Stimulated activated CD4-positive, alpha-beta T cell treated with anti-CD3 and anti-CD28 coated beads, Interleukin-12 subunit alpha, Interleukin-12 subunit beta, amount 100 ng/mL, for 24 hours (primary cell): Measurements from ENCODE around the gene HDAC4.

ENCODE experiments used
- DNase-seq, 2 experiments: peaks; one replicate each; pipeline ENCODE4 v3.0.0-alpha.2; 2020; ENCODE audit warnings: low read depth in 2 of 2

The HDAC4 gene

DNA sequence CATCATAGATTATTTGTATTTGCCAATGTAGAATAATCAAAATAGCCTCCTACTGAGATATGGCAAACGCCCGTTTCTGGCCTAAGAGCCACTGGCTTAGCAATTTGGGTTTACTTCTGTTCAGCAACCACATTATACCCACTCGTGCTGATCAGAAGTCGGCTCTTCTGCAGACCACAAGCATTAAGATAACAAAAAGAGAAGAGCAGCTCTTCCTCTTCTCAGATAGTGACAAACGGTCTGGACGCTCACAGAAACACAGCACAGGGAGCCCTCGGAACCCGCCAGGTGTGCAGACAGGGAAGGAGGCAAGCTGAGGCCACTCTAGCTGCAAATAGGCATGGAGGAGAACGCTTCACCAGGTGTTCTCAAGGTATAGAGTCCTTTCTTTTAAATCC lies 164.0 kb downstream of the HDAC4 start:
- no peak for DNase-seq

DNA sequence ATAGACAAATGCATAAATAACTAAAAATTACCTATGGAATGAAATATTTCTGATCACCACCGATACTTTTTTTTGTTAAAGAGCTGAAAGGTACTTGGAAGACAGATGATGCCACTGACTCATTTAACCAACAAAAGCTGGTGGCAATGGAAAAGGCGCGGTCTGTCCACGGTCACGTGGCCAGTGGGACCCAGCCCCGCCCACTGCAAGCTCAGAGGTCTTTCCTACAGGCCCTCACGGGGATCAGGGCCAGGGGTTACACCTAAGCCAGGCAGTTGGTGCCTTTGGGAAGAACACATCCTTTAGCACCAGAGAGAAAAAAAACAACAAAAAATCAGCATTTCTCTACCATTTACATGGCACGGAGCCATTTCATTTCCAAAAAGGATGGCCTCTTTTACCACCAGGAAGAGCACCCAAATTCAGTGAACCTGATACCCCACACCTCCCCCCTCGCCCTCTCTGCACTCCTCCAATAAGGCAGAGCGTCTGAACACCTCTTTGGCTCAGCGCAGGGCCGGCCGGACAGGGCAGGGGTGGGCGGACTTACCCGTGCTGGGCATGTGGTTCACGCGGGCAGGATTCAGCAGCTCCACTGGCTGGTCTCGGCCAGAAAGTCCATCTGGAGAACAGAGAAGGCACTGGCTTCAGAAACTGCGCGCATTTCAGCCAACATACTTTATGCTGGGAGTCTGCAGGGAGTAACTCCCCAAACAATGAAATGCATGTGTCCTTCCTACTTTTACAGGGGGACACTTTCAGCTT lies 164.6 kb downstream of the HDAC4 start:
- DNase-seq = no peak

DNA sequence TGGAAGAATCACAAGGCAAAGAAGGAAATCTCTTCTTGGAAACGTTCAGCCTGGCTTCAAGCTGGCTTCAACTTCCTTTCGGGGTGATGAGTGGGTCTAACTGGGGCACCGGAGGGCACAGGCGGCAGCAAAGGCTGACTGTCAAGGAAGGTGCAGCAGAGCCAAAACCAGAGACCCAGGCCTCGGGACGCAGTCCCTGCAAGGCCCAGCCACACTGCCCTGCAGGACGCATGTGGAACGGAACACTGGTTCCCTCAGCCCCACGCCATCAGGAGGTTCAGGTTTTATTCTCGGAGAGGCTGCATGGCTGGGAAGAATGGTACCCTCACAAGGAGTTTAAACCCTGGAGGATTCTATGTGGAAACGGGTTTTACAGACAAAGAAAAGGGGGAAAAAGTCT lies 165.5 kb downstream of the HDAC4 start:
- no peak for DNase-seq

DNA sequence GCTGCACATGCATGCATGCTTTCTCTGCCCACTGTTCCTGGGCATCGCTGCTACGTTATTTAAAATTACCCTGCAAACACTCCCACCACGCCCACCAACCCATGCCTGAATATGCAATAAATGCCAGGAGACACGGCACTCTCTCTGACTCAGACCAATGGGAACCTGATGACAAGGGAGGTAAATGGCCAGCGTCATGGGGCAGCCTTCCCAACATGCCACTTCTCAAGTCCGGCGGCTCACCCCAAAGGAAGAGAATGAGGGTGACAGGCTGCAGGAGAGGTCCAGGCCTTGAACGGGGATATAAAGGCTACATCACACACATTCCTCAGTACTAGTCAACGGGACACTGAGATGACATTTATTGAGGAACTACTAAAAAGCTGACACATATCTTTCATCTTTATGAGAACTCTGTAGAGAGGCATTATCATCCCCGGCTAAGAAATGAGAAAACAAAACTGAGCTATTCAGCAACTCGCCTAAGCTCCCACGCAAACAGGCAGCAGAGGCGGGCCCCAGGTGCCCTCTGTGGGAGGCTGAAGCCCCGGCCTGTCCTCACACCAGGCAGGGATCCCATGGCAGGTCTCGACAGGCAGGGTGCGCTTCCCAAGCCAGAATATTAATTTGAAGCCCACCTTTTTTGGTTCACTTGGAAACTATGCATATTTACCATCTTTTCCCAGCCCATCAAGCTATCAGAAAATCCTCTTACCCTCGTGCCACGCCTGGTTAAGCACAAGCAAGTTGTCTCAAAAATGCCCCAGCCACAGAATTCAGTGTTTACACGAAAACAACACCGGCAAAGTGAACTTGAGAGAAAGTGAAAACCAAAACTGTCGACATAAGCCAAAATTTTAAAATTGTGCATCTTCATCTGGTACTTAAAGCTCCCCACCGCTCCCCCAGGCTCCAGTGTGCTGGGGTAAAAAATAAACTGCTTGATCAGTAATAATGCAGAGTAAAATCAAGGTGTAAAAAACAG lies 166.3 kb downstream of the HDAC4 start:
- DNase-seq = no peak

DNA sequence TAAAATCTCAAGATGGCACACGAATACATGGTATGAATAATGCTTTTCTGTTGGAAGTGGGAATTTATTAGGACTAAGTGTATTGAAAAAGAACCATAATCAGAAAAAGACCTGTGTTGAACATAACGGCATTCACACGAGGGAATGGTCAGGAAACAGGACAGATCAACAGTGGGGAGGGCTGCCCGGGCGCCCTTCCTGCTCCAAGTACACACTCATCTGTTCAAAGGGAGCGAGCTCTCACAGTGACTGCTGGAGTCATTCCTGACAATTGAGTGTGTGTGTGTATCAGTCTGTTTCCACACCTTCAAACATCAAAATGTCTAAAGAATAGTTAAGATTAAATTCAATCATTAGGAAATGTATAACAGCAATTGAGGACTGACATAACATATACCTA lies 167.2 kb downstream of the HDAC4 start:
- DNase-seq = no peak

DNA sequence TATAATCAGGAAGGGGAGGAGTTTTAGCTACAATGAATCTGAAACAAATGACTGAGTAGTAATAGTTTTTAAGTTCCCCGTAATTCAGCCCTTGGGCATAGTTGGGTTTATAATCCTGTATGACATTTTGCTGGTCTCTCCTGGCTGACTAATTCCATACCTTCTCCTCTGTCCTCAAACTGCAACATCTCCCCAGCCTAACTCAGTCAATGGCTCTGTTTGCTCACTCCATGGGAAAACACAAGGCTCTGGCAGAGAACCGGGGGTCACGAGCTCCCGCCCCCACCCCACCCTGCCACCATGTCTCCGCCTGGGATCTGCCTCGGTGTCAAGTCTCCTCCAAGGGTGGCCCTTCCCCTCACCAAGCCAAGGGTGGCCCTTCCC lies 168.6 kb downstream of the HDAC4 start:
- DNase-seq = no peak

DNA sequence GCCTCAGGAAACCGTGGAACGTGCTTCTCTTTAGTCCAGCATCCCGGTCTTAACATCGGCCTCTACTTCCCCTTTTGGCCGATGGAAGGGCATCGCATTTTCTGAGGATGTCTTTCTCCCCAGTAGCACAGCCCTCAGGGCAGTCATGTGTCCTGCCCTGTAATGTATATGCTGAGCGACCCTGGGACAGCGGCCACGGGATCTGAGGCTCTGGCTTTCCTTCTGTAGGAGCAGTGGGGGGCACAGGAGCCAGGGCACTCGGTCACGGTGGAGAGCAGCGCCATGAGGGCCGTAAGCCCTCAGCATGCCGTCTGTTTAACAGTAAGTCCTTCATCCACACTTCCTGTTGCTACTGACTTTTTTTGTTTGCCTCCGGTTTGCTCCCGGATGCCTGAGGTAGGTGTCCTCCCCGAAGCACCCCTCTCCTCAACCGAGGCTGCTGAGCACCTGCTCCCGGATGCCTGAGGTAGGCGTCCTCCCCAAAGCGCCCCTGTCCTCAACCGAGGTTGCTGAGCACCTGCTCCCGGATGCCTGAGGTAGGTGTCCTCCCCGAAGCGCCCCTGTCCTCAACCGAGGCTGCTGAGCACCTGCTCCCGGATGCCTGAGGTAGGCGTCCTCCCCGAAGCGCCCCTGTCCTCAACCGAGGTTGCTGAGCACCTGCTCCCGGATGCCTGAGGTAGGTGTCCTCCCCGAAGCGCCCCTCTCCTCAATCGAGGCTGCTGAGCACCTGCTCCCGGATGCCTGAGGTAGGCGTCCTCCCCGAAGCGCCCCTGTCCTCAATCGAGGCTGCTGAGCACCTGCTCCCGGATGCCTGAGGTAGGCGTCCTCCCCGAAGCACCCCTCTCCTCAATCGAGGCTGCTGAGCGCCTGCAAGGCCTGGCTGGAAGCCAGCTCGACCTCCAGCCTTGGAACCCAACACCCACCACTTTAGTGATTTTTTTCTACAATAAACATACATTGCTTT lies 169.3 kb downstream of the HDAC4 start:
- DNase-seq = no peak

DNA sequence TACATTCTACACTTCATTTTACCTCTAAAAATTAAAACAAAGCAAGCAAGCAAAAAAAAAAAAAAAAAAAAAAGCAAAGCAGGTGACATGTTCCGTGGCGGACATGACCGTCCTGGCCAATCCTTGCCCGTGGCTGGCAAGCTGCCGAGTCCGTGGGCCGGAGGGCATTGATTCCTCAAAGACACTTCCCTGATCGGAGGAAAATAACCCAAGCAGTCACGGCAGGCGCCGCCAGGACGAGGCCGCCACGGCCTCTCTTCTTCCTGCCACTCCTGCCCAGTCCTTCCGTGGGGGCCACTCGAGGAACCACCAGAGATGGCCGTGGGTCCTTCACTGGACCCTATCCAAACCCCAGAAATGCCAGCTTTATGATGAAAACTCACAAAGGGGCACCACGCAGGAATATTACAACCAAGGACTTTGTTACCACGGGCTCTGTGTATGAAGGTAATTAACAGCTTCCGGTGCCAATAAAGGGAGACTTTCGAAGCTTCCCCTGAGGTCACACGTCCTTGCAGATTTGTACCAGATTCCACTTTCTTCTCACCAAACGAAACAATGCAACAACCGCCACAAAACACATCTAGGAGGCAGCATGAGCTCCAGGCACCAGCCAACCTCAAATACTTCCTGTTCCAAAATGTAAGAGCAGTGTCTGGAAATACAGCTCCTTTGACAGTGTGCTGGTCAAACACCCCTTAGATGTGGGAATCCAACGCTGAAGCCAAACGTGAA lies 170.3 kb downstream of the HDAC4 start:
- no peak for DNase-seq

DNA sequence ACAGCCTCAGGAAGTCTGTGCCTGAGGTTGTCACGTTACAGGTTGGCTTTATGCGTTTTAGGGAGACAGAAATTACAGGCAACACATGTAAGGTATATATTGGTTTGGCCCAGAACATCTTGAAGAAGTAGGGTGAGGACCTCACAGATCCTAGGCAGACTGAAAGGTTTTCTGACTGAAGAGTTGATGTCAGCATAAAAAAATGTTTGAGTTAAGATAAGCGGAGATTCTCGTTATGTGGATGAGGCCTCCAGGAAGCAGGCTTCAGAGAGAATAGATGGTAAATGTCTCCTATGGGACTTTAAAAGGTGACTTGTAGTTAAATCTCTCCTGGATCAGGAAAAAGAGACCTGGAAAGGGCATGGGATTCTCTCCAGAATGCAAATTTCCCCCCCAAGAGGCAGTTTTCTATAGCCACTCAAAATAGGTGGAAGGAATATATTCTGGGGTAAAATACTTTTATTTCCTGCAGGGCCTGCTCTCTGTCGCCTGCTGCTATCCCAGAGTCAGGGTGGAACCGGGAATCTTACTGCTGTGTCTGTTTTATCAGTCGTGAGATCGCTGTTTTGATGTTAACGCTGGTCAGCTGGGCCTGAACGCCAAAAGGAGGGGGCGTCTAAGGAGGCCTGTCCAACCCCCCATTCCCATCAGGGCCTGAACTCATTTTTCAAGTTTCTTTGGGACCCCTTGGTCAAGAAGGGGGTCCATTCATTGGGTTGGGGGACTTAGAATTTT lies 171.1 kb downstream of the HDAC4 start:
- DNase-seq = no peak

DNA sequence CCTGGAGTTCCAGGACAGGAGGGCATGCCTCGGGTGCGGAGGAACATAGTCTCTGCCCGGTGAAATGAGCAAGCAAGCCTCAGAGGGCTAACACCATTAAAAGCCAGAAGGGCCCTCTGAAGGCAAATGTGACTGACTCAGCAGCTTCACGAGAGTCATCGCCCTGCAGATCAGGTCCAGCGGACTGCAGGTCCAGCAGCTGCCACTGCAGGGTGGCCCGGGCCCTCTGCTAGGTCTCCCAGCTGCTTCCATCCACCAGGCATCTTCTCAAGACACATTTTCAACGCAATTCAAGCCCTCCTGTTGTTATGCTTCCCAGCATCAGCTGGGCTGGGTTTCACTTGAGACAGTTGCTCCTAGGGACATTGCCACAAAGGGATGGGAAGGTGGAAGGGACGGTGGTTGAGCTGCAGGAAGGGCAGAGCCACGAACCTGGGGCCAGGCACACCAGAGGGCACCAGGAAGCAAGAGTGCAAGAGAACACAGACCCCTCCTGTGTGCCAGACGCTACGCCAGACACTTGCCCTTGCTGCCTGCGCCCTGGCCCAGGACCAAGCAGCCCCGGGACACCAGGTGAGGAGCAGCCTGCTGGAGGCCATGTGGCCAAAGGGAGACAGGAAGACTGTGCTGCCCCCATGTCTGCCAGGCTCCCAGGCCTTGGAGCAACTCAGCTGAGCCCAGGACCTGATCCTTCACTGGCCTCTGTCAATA lies 173.0 kb downstream of the HDAC4 start:
- no peak for DNase-seq

DNA sequence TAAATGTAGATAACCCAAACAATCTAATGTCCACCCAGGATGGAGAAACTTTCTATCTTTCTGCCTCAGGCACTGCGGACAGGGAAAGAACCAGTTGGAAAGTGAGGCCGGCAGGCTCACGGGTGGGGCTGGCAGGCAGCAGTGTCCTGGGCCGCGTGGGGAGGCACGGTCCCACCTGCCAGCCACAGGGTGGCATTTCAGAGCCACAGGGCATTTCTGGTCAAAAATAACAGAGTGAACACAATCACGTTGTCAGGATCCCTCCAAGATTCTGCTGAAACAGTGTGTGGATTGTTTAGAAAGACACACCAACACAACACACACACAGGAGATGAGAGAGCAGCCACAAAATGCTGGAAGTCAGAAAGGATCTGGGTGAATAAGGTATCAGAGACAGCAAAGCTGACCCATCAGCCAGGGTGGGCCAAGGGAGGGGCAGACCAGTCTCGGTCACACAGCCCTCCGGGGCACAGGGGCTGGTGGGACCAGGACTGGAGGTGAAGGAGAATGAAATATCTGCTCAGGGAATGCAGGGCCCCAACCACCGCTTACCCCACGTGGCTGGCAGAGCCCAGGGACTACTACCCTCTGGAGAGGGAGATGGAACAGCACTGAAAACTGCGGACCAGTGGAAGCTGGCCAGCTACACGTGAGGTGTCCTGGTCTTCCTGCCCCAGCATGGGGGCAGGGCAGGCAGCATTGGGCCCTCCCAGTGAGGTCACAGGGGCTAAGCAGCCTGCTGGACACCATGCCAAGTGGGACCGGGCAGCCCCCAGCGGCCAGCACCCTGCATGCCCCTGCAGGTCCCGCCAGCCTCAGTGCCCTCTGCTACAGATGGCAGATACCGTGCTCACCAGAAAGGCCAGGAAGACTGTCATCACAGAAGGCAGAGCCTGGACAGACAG lies 173.9 kb downstream of the HDAC4 start:
- no peak for DNase-seq

DNA sequence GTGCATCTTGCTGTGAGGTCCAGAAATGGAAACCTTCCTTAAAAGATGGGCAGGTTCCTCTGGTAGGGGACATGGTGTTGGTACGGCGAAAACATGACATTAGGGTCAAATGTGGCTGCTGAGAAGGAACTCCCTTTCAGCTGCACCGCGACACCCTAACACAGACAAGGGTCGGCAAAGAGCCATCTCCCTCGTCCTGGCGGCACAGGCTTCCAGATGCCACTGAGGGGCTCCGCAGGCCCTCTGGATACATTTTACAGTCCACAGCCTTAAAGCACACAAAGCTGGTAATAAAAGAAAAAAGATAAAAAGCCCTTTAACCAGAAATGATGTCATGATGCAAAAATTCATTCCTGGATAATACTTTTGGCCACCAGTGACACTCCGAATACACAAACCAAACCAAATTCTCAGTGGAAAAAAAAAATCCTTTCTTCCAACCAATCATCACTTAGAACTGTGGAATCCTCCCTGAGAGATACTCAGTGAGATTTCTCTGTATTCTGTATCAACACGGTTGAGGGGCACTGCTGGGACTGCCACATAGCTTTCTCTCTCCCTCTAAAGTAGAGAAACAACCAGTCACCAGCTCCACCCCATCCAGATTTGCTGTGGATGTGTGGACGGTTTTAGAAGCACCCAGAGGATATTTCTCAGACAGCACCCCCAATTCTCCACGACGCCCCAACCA lies 174.8 kb downstream of the HDAC4 start:
- no peak for DNase-seq

DNA sequence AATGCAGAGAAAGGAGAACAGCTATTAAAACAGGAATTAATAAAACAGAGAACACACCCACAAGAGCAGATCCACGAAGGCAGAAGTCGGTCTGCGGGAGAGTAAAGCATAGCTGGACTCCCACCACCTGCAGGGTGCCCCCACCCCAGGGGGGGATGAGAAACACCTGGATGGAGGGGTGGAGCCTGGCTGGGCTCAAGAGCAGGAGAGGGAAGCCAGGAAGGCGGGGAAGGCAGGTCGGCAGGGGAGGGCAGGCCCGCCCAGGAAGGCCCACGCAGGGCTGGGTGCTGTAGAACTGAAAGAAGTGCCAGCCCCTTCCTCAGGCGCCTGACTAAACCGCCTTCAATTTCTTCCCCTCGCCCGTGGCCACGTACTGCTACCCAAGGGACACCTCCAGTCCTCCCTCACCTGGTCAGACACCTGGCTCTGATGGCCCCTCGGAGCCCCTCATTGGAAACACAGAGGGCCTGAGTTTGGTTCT lies 175.4 kb downstream of the HDAC4 start:
- no peak for DNase-seq

DNA sequence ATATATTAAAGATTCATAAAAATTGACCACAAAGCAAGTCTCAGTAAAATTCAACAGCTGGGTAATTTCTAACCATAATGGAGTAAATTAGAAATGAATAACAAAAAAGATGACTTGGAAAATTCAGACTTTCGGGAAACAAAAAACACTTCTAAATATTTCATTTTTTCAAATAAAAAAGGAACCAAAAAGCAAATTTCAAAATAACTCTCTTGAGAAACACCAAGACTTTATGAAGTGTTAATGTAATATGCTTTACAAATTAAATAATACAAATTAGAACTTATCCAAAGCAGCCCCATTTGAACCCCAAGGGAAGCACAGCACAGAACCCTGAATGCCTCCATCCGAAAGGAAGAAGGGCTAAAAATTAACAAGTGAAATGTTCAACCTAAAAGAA lies 175.9 kb downstream of the HDAC4 start:
- DNase-seq = no peak

DNA sequence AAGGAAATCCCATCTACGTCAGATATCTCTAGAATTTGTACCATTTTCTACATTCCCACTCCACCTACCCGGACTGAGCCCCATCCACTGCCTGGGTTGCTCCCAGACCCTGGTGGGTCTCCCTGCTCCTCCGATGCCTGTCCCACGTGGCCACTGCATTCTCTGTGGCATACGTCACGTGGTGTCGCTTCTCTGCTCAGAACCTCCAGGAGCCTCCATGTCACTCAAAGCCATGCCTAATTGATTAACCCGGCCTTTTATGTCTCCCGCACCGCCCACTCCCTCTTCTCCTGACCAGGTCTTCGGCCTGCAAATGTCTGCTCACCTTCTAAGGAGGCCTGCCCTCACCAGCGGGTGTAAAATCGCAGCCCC lies 176.6 kb downstream of the HDAC4 start:
- no peak for DNase-seq

DNA sequence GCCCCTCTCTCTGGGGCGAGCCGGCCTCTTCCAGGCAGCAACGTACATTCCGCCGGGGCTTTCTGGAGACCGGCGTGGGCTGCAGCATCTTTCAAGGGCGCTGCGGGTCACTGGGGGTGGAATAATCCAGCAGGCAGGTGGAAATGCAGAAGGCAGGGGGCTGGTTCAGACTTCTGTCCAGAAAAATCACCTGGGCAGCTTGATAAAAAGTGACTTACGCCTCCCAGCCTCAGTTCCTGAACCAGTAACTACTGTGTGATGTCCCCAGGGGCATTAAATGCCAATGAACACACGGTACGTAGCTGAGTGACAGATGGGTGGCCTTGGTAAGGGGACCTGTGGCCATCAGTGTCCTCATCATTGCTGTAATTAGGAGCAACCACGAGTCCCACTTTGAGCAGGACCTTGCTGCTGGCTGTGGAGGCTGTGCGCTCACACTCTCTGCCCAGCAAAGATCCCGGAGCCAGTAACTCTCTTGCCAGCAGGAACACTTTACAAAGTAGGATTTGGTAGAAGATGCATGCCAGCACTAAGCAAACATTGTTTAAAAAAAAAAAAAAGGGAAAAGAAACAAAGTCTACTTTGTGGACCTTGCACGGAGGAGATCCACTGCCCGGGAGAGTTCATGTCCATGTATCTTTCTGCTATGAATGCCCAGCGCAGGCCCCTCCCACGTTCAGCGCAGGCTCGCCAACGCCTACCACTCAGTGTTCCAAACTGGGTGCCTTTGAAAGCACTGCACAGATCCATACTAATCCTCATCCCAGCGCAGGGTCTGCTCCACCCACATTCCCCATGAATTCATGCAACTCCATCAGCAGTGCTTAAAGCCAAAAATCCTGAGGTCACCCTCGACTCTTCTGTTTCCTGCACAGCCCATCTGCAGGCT lies 177.3 kb downstream of the HDAC4 start:
- no peak for DNase-seq

DNA sequence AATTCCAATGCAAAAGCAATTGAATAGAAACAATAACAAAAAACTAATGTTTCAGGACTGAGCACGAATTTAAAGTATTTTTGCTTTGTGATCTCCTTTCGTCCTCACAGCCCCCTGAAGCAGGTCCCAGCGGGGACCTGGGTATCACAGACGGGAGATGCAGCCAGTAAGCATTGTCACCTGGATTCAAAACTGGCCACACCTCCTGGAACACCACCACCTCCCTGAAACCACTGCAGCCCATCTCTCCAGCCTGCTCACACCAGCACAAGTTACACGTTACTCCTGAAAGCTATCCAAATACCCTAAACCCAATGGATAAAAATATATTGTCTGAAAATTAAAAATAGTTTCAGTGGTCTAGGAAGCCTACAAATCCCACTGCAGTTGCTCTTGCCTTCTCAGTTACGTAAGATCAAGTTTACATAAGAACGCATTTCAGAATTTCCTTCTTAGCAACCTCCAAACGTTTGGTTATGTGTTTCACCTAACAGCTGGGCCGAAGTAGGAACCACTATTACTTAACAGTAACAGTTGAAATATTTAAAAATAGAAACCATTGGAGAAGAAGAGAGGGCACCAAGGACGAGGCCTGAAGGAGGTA lies 178.0 kb downstream of the HDAC4 start:
- no peak for DNase-seq
